Activated CD8-positive, alpha-beta memory T cell treated with anti-CD3 and anti-CD28 coated beads for 48 hours (primary cell): ENCODE data around the gene DOCK2.

Experiments
- DNase-seq, 3 experiments: peaks; one replicate each; pipeline ENCODE4 v3.0.0-alpha.2; 2020; ENCODE audit warnings: low read depth in 2 of 3, low spot score in 2 of 3

Gene DOCK2

DNA sequence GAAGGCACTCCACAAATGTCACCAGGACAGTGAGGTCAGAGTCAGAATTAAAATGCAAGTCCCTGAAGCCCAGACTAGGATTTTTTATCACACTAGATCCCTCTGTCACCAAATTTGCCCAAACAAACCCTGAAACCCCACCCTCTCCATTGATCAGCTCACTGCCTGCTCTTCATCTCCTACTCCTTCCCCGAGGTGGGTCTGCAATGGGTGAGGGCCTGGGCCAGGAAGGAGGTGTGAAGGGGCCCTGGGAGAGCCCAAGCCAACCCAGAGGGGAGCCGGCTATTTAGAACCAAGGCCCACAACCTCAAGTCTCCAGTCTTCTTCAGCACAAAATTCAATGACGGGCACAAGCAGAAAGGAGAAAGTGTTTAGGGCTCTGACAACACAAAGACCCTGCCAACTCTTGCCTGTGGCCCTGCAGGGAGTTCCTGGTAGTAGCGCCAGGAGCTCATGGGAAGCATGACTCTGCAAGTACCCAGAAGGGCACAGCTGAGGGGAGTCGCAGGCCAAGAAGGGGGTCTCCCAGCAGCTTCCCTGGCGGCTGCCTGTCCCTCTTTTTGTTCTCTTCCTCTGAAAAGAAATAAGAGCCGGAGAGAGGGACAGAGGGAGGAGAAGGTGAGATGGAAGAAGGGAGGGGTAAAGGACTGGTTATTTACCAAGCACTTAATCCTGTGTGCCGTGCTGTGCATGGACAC, 474.2 kb downstream of the DOCK2 start:
- no peak for DNase-seq

DNA sequence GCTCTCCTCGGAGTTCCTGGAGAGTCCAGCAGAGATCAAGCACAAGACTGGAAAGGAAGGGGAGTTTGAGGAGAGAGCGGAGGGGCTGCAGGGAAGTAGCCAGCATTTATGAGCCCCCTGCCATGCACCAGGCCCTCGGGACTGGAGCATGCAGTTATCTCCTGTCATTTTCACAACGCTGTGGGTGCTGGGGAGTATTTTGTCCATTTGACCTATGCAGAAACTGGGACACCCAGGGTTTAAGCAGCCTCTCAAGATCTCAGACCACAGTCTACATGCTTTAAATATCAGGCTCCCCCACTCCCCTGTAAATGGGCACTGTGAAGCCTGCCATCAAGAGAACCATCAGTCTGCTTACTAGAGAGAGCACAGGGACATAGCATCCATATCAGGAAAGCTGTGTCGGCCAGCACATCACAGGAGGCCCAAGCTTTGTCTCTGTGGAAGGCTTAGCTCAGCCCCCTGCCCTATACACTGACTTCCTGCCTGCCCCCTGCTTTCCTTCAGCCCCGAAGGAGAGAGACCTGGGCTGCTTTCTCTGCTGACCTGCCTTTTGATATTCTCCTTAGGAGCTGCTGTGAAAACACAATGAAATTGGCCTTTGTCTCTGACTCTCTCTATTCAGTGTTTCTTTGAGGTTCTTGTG, 475.9 kb downstream of the DOCK2 start:
- DNase-seq: no peak

DNA sequence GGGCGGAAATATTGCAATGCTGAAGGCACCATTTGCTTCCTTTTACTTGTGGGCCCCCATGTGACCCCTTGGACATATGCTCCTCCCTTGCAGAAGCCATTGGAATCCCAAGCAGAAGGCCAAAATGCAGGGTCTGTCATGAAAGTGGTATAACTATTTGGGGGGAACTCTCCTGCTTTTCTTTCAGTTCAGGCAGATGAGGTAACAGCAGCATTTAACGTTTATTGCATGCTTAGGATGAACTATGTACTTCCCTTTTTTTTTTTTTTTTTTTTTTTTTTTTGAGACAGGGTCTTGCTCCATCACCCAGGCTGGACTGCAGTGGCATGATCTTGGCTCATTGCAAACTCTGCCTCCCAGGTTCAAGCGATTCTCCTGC, 476.4 kb downstream of the DOCK2 start:
- DNase-seq: no peak

DNA sequence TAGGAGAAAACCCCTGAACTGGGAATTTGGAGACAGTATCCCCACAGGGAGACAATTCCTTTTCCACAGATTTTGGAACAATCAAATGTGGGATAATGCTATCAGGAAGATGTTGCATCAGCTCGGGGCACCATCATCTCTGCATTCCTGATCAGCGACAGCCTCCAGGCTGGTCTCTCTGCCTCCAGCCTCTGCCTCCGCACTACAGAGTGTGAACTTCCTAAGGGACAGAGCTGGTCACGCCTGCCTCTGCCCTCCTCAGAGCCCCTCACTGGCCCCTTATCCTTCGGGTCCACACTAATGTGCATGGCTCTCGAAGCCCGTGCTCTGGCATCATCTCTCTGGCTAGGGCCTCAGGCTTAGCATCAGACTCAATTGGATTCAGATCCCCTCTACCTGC, 477.2 kb downstream of the DOCK2 start:
- DNase-seq: no peak

DNA sequence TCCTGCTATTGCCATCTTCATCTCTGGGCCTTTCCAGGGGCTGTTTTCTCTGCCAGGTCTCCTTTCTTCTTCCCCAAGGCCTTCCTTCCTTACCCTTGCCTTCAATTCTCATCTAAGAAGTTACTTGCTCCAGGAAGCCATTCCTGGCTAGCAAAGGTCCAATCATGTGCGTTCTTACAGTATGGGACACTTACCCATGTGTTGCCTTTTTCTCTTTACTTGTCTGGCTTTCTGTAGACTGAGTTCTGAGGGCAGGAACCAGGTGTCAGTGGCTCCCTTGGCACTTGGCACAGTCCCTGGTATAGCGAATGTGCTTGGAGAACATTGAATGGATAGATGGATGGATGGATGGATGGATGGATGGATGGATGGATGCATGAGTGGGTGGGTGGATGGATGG, 478.9 kb downstream of the DOCK2 start:
- no peak for DNase-seq

DNA sequence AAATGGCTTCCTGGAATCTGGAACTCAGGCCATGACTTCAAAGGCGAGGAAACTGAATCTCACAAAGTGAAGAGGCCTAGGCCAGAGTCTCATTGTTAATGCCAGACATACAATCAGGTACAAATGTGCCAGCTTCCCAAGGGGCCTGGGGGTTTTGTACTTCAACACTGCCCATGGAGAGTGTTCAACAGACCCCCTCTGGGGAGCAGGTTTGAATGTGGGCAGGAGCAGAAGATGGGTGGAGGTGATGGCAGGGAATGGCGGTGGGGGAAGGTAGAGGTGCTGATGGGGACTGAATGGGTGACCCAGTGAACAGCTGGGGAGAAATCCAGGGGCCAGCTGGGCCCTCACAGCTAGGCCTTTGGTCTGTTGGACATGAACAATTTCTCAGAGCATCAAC, 480.7 kb downstream of the DOCK2 start:
- no peak for DNase-seq

DNA sequence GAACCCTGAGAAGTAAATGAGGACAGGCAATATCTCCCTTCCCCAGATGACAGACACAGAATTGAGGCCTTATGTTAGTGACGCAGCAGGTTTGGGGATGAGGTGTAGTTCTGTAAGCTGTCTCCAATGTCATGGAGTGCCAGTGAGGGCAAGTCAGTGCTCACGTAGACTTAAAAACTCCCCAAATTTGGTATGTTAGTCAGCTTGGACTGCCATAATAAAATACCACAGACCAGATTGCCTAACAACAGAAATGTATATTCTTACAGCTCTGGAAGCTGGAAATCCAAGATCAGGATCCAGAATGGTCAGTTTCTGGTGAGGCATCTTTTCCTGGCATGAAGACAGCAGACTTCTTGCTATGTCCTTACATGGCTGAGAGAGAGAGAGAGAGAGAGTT, 483.5 kb downstream of the DOCK2 start:
- no peak for DNase-seq

DNA sequence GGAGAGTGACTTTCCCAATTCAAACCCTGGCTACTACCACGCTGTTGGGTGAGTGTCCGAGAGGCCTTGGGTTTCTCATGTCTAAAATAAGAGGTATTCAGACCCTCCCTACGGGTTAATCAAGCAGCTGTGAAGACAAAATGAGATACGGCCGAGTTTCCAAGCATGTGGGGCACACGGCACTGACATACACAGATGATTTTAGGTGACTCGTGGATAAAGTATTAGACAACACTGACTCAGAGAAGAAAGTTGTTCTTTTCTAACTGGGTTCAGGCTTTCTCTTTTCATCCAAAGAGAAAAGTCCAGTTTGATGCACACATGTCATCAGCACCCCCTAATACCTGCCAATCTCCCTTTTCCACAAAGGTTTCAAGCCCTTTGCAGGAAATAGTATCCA, 484.2 kb downstream of the DOCK2 start:
- no peak for DNase-seq

DNA sequence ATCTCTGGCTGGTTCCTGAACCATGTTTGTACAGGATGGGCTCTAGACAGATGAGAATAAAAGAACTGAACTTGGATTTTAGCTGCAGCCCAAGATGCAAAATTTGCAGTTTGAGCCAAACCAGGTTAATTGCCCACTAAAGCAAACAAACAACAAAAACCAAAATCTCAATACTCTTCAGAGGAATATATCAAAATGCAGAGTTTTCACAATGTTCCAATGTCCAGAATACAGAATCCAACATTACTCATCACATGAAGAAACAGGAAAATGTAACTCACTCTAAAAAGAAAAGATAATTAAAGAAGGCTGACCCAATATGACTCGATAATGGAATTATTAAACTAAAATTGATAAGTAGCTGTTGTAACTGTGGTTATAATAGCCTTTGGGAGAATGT, 489.0 kb downstream of the DOCK2 start:
- no peak for DNase-seq

DNA sequence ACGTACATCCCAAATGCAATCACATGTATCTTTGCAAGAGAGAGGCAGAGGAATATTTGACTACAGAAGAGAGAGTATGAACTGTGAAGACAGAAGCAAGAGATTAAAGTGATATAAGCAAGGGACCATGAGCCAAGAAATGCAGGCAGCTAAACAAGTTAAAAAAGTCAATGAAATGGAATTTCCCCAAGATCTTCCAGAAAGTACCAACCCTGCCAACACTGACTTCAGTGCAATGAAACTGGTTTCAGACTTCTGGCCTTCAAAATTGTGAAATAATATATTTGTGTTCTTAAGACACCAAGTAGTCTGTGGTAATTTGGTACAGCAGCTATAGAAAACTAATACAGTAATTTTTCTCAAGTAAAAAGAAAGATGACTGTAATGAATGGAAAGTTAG, 489.6 kb downstream of the DOCK2 start:
- DNase-seq: no peak

DNA sequence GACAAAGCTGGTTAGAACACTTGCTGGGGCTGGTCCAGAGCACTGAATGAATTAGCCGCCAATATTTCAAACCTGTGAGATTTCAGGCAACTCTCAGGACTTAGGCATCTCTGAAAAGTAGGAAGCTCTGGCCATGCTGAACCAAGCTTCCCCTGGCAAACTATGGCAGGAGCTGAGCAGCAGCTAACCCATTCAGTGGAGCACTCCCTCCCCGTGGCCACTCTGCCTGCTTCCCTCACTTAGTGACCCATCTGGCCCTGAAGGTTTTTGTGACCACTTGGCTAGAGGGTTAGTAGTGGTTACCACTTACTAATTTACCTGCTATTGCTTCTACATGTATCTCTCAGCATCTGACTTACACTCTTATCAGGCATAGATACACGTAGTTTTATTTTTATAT, 494.2 kb downstream of the DOCK2 start:
- DNase-seq: no peak

DNA sequence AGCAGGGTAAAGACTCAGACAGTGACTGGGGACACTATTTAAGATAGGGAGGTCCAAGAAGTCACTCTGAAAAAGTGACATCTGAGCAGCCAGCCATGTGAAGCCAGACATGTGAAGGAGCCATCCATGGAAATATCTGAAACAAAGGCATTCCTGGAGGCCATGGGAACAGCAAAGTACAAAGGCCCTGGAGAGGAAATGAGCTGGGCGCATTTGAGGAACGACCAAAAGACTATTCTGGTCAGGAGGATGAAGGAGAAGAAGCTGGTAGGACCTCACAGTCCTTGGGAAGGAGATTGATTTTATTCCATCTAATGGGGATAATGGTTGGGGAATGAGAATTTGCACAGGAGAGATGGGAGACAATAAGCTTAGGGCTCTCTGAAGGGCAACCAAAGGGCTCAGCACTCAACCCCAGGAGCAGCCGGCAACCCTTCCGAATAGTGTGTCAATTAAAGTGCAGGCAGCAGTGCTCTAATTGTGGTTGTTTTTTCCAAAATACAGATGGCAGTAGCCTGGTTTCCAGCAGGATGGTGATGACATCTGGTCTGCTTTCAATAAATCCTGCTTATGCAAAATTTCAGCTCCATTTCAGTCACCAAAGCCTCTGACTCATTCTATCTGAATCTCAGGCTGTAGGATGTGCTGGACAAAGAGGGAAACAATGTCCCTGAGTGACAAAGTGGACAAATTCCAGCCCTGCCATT, 495.3 kb downstream of the DOCK2 start:
- no peak for DNase-seq
